ENCODE results near the gene HPCAL1.

The HPCAL1 gene

DNA sequence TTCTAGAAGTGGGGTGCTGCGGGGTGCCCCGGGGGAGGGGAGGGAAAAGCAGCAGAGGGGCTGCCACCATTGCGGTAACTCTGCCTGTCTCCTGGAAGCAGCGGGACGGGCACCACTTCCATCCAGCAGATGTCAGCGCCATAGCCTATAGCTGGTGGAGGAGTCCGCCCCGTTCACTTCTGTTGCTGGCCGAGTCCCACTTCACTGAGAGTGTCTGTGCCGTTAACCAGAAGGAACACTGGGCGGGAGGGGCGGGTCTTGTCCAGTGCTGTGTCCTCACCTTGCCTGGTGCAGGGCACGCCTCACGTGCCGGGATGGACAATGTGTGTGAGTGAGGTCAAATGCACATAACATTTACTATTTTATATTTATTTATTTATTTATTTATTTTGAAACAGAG is 164.7 kb downstream of the HPCAL1 start:
- Mint-ChIP-seq H3K36me3 (no peaks in the 10 kb centered on the region), H3K27me3 (peaks cover 3 to 10% of the 10 kb centered on the region in 2 donors), H3K4me1 (no peaks in the 10 kb centered on the region), H3K4me3 (no peak overlapping the region), H3K9me3 (no peaks in the 10 kb centered on the region), H3K27ac (no peak overlapping the region)
- DNase-seq (no peak), ATAC-seq (replicated peaks) (no peak)

DNA sequence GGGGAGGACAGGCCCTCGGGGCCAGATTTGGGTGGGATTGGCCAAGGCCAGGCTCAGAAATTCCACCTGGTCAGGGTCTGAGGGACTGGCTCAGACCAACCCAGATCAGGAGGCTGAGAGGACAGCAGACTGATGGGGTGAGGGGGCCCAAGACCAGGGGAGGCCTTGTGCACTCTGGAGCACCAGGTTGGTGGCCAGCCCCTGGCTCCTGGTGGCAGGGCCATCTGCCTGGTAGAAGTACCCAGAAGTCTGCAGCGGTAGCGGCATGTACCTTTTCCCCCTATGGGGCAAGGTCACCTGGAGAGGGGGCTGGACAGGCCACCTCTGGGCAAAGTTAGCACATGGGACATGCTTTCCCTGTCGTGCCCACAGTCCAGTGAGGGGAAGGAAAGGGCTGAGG is 166.6 kb downstream of the HPCAL1 start:
- peaks cover 0 to 5% of the 10 kb centered on the region in 2 donors for H3K27me3 Mint-ChIP-seq
- no peak overlapping the region for H3K4me3 Mint-ChIP-seq
- ATAC-seq (replicated peaks) (no peak), DNase-seq (no peak)
- no peaks in the 10 kb centered on the region for H3K4me1 Mint-ChIP-seq
- no peaks in the 10 kb centered on the region for H3K36me3 Mint-ChIP-seq
- no peaks in the 10 kb centered on the region for H3K9me3 Mint-ChIP-seq
- H3K27ac Mint-ChIP-seq = no peak overlapping the region

DNA sequence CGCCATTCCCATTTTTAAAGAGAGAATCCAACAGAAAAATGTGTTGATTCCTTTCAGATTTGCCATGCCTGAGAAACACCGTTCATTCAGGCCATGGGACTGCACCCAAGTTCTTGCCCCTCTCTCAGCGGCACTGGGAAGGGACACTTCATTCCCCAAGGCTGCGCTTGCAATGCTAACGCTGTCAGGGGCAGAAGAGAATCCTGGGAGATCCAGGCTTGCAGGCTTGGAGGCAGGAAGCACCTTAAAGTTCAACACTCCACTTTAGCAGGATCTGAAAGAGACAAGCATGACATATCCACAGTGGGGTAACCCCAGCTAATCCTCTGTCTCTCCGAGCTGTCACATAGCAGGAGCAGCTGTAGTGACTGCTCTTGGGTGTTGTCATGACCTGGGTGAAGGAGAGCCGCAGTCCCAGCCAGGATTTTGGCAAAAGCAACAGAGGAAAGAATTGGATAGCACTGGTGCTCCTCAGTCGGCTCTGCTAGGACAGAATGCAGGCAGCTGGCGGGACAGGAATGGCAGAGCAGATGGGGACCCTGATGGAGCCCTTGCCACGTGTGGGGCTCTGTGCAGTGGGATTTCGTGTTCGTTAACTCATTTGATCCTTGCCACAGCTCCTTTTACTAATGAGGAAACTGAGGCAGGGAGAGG is 167.4 kb downstream of the HPCAL1 start:
- no peak overlapping the region for H3K27ac Mint-ChIP-seq
- DNase-seq (no peak), ATAC-seq (replicated peaks) (no peak)
- H3K9me3 Mint-ChIP-seq = no peaks in the 10 kb centered on the region
- no peaks in the 10 kb centered on the region for H3K36me3 Mint-ChIP-seq
- H3K4me3 Mint-ChIP-seq = no peak overlapping the region
- peaks cover 0 to 5% of the 10 kb centered on the region in 2 donors for H3K27me3 Mint-ChIP-seq
- H3K4me1 Mint-ChIP-seq = no peaks in the 10 kb centered on the region

DNA sequence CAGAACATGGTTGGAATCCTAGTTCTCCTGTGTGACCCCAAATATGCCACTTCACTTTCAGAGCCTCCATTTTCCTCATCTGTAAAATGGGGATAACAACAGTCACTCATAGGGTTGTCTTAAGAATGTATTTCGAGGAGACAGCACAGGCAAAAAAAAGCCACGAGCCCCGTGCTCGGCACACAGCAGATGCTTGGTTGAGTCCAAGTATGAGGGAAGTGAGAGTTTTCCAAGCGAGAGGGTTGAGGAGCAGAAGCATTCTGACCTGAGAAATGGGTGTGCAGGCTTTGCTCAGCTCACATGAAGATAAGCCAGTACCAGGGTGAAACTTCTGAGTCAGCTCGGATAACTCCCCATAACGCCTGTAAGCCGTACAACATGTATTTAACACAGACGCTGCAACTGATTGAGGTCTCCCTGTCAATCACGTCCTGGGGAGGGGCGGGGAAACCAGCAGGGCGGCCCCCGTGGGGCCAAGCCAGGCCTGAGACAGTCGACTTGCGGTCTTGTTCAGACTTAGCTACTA is 168.4 kb downstream of the HPCAL1 start:
- Mint-ChIP-seq H3K9me3 (no peaks in the 10 kb centered on the region), H3K27ac (no peak overlapping the region), H3K27me3 (peaks cover 0 to 5% of the 10 kb centered on the region in 2 donors), H3K4me1 (no peaks in the 10 kb centered on the region), H3K36me3 (no peaks in the 10 kb centered on the region), H3K4me3 (no peak overlapping the region)
- DNase-seq = no peak
- ATAC-seq (replicated peaks) = no peak

DNA sequence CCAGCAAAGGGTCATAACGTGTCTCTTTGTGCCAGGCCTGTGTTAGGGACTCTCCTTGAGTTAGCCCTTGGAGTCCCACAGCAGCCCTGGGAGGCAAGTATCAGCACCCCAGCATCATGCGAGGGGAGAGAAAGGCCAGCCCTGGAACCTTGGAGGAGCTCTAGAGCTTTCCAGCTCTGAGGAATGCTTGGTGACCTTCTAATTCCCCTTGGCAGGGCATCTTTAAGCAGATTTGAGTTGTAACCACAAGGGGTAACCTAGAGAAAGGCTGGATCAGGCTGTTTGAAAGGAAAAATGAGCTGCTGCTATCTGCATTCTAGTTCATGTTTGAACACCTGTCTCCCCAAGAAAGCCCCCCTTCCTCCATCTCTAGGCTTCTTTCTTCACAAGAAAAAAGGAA is 169.3 kb downstream of the HPCAL1 start:
- Mint-ChIP-seq H3K27me3 (peaks cover 0 to 3% of the 10 kb centered on the region in 2 donors), H3K4me3 (no peak overlapping the region), H3K27ac (no peak overlapping the region), H3K9me3 (no peaks in the 10 kb centered on the region), H3K36me3 (no peaks in the 10 kb centered on the region), H3K4me1 (peaks cover under 1 to 2% of the 10 kb centered on the region in 2 donors)
- no peak for ATAC-seq (replicated peaks)
- DNase-seq = no peak

DNA sequence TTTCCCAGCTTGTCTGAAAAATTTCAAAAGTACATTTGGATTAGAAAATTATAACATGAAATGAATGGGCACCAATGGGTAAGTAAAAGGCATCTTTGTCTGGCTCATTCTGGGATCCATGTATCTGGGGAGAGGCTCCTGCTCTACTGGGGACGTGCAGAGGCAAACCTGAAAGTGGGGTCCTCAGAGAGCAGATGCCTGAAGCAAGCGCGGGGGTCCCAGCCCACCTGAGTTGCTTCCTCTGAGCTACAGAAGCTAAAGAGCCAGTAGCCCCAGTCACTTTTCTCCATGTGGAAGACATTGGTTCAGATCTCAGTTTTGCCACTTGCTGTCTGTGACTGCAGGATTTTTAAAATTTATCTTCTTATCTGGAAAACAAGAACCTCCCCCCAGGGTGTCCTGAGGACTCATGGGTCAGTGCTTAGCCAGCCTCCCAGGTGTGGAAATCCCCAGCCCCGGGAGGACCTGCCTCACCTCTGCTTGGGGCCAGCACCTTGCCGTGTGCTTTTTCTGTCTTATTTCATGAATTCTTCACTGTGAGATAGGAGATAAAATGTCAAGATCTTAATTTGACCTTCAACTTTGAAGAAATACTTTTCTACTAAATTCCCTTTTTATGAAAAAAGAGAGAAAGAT is 170.5 kb downstream of the HPCAL1 start:
- no peak overlapping the region for H3K27ac Mint-ChIP-seq
- no peaks in the 10 kb centered on the region for H3K36me3 Mint-ChIP-seq
- no peak overlapping the region for H3K4me3 Mint-ChIP-seq

DNA sequence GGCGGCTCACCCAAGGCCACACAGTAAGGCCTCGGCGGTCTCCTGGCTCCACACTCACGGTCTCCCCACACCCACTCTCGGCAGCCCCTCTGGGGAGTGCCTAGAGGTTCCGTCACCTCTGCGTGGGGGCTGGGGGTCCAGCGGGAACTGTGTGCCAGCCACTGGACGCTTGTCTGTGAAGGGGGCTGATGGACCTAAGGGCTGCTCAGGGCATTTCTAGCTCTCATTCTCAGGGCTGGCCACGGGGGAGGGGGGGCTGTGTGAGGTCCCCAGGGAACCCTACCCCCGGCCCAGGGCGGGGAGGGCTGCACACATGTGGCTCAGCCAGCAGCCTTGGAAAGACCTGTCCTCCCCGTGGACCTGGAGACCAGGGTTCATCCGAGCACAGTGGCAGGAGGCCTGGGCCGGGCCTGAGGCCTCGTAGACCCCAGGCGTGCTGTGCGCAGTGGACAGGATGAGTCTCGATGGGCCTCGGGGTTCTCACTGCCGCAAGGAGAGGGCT is 172.6 kb downstream of the HPCAL1 start:
- no peak overlapping the region for H3K27ac Mint-ChIP-seq
- no peaks in the 10 kb centered on the region for H3K36me3 Mint-ChIP-seq
- no peaks in the 10 kb centered on the region for H3K27me3 Mint-ChIP-seq
- peaks cover 6 to 14% of the 10 kb centered on the region in 2 donors for H3K4me1 Mint-ChIP-seq
- DNase-seq (no peak), ATAC-seq (replicated peaks) (no peak)
- H3K4me3 Mint-ChIP-seq = no peak overlapping the region
- no peaks in the 10 kb centered on the region for H3K9me3 Mint-ChIP-seq

More for the DNA sequence above, 170.5 kb downstream of the HPCAL1 start:
- H3K4me1 Mint-ChIP-seq = peaks cover 6 to 11% of the 10 kb centered on the region in 2 donors
- no peaks in the 10 kb centered on the region for H3K27me3 Mint-ChIP-seq
- DNase-seq (no peak), ATAC-seq (replicated peaks) (no peak)
- H3K9me3 Mint-ChIP-seq = no peaks in the 10 kb centered on the region

DNA sequence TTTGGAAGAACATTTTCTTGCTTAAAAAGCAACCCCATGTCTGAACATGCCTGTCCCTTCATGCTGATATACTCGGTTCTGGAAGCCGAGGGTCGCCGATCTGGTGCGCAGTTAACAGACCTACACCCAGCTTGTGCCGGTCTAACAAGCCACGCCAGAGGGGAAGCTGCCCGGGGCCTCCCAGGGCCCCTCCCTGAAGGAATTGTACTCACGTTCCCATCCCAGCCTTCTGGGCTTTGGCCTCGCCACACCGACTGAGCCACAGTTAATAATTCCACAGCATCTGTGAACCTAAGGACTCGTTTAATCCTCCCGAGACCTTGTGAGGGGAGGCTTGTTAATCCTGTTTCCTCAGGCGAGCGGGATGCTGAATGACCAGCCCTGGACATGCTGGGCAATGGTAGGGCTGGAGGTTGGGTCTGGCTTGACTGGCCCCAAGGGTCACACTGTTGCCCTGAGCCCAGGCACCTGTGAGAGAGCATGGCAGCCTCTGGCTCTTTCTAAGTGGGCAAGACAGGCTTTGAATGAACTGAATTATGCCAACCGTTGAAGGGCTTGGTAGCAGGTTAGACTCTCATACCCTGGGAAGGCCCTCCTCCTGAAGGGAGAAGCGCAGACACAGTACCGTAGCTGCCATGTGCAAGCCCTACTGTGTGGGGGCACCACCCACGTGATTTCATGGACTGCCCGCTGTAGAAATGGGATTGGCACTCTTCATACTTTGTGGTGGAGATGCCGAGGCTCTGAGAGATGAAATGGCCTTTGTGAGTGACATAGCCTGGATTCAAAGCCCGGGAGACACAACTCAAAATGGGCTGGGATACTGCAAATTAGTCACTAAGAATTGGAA is 173.3 kb downstream of the HPCAL1 start:
- no peaks in the 10 kb centered on the region for H3K9me3 Mint-ChIP-seq
- H3K27me3 Mint-ChIP-seq = peaks cover 4 to 5% of the 10 kb centered on the region in 2 donors
- DNase-seq (no peak), ATAC-seq (replicated peaks) (no peak)
- peaks cover 9 to 22% of the 10 kb centered on the region in 2 donors for H3K4me1 Mint-ChIP-seq
- H3K4me3 Mint-ChIP-seq = no peak overlapping the region
- no peak overlapping the region for H3K27ac Mint-ChIP-seq
- H3K36me3 Mint-ChIP-seq = no peaks in the 10 kb centered on the region

DNA sequence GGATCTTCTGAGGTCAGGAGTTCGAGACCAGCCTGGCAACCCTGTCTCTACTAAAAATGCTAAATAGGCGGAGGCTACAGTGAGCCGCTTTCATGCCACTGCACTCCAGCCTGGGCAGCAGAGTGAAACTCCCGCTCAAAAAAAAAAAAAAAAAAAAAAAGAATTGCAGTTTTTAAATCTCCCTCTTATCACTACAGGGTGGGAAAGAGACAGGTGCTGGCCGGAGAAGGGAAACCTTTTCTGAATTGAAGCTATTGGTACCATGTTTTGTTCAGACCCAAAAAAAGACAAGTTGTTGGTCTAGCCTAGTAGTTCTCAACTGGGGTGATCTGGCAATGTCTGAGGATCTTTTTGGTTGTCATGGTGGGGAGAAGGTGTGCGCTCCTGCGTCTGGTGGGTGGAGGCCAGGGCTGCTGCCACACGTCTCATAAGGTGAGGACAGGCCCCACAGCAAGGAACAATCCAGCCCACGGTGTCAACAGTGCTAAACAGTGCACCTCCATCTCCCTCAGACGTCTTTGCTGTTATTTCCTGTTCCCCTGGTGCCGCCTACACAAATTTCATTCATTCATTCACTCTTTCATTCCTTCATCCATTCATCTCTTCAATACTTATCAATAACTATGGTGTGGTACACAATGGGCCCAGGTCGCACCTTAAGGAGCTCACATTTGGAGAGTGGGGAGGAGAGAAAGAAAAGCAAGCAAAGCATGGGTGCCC is 174.2 kb downstream of the HPCAL1 start:
- Mint-ChIP-seq H3K4me3 (no peak overlapping the region), H3K27me3 (peaks cover 5 to 13% of the 10 kb centered on the region in 2 donors), H3K27ac (no peak overlapping the region), H3K36me3 (no peaks in the 10 kb centered on the region), H3K4me1 (peaks cover 9 to 23% of the 10 kb centered on the region in 2 donors), H3K9me3 (no peaks in the 10 kb centered on the region)
- DNase-seq (no peak), ATAC-seq (replicated peaks) (no peak)
